NCI-H524 treated with DMSO at 0.1 percent for 48 hours (cell line): ENCODE data around the gene CDX2.

Experiments used
- DNase-seq: peaks from one replicate; lab custom pipeline; 2025; lab: John Stamatoyannopoulos, UW

The CDX2 gene

DNA sequence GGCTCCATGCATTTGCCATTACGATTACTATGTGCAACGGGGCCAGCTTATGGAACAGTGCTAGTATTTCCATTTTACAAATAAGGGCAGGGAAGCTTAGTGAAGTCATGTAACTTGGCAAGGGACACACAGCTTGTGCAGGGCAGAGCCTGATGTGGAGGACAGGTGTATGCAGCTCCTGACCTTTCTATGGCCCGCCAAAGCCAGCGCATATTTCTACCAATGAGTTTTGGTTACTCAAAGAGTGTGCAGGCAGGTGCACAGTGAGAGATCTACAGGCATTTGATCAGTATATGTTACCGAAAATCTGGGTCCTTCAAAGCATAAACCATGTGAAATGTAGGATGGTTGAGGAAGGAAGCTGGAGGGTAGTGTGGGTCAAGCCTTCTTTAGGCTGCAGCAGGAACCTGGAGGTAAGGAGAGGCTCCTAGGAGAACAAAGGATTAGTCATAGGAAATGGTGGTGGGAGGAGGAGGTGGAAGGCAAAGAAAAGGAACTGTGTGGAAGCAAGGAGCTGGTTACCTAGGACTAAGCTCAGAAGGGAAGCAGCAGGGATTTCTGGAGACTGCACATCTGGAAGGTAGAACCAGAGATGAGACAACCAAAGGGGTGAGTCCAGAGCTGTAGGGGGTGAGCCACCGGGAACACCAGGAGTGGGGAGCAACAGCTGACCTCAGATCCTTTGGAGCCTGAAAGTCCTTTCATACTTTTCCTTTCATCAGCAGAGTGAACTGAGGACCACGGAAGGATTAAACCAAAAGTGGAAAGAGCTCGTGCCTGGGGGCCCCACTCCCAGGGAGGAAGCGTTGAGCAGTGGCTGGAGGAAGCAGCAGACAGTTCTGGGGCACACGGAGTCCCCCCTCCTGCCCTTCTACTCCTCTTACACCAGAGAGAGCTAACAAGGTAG lies 53.6 kb downstream of the CDX2 start:
- no peak for DNase-seq

DNA sequence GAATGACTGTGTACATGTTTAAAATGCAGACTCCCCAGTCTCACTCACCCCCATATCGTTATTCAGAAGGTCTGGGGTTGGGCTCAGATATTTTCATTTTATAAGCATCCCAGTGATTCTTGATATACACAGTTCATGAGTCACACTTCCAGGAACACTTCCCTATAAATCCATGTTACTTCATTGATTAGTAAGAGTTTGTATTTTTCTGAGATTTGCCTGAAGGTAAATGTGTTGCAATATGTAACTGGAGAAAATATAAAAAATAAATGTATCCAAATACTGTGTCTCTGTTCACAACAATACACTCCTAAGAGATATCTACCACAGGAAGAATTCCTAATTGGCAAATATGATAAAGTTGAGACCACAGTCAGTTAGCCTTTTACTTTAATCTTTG lies 56.0 kb downstream of the CDX2 start:
- no peak for DNase-seq

DNA sequence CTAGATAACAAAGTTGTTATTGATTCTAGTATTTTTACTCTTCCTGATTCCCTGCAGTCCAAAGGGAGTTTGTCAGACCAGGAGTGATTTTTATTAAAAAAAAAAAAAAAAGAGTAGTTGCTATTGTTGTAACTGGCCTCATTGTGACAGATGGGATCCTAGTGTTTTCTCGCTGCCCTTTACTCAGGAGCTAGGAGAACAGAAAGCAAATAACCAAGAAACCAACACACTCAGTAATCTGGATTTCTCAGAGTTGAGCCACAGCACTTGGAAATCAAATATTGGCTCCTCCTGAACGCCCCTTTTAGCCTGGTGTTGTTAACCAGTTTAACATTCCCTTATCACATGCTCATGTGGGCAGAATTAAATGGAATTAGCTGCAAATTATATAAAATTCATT lies 57.6 kb downstream of the CDX2 start:
- no peak for DNase-seq
